GM13977 (cell line): Measurements from ENCODE around the gene GLT1D1.

Experiments used
- DNase-seq: peaks from one replicate; pipeline ENCODE4 v3.0.0; 2012; ENCODE audit warnings: low spot score
- in situ Hi-C: fragments of 300-500 bp; cut with MboI; formaldehyde crosslinking; loops from one replicate; pipeline ENCODE4 v1.12.0; 2022; ENCODE audit warnings: low sequenced_read_pairs, low pct_unique_long_range_greater_than_20kb, mixed read lengths, inconsistent platforms; ENCODE audit not compliant: unreplicated experiment
- TF ChIP-seq, protein P1 (sequence below): IDR thresholded peaks from 2 replicates; pipeline ENCODE4 v1.5.1; 2012; ENCODE audit warnings: mild to moderate bottlenecking, control low read depth; ENCODE audit not compliant: insufficient read depth; ENCODE audit errors: extremely low read depth, missing control alignments

Gene GLT1D1

DNA sequence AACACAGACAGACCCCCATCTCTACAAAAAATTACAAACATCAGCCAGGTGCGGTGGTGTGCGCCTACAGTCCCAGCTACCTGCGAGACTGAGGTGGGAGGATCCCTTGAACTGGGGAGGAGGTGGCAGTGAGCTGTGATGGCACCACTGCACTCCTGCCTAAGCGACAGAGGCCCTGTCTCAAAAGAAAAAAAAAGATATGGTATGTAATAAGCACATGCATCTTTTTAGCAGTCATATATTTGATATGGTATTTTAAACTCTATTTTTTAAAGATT is 36.7 kb upstream of the GLT1D1 start:
- TF ChIP-seq, protein P1, sequence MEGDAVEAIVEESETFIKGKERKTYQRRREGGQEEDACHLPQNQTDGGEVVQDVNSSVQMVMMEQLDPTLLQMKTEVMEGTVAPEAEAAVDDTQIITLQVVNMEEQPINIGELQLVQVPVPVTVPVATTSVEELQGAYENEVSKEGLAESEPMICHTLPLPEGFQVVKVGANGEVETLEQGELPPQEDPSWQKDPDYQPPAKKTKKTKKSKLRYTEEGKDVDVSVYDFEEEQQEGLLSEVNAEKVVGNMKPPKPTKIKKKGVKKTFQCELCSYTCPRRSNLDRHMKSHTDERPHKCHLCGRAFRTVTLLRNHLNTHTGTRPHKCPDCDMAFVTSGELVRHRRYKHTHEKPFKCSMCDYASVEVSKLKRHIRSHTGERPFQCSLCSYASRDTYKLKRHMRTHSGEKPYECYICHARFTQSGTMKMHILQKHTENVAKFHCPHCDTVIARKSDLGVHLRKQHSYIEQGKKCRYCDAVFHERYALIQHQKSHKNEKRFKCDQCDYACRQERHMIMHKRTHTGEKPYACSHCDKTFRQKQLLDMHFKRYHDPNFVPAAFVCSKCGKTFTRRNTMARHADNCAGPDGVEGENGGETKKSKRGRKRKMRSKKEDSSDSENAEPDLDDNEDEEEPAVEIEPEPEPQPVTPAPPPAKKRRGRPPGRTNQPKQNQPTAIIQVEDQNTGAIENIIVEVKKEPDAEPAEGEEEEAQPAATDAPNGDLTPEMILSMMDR, result no peak
- in situ Hi-C loops, result no loop called here
- no peak for DNase-seq

- in situ Hi-C loops, result no loop called here
- TF ChIP-seq, protein P1, result no peak
- DNase-seq, result peak; percentile 48
Observed at GRCh38 chr12:128817111-128818015, 35.9 kb upstream of the GLT1D1 start.

GRCh38 chr12:128818065-128819022 is 34.9 kb upstream of the GLT1D1 start:
- in situ Hi-C loops, result no loop called here
- TF ChIP-seq, protein P1, result no peak
- peak; percentile 58 for DNase-seq

GRCh38 chr12:128819293-128820144 is 33.8 kb upstream of the GLT1D1 start:
- in situ Hi-C loops, result no loop called here
- TF ChIP-seq, protein P1, result no peak
- DNase-seq, result no peak

DNA sequence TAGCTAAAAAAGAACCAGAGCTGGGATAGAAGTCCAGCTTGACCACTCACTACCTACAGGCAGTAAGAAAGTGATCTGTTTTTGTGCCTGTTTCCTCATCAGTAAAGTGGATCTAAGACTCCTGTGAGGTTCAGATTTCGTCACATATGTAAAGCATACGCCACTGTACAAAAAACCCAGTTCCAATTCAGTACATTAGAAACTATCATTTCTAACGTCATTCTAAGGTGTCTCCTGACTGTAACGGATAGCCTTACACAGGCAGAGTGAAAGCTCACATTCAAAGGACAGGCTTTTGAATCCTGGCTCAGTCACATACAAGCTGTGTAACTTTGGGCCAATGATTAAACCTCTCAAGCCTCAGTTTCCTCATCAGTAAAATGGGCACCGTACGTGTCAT is 33.0 kb upstream of the GLT1D1 start:
- TF ChIP-seq, protein P1, result no peak
- DNase-seq, result peak; percentile 36

More for the DNA sequence above, 33.0 kb upstream of the GLT1D1 start:
- in situ Hi-C loops, result no loop called here
